A549 (cell line): ENCODE measurements around the gene CMIP. TPM values are rescaled to one million over a fixed set of nuclear protein-coding genes. Genes with fewer than 3 reads are reported as not detected.
A peak's percentile ranks its signal among the peaks of the same experiment; 100 is the strongest.

ENCODE experiments used
- ATAC-seq, 2 experiments: fragments of 200-7000 bp in 1 of 2; fragments of >200 bp in 1 of 2; cut with Nextera tagmentation in 1 of 2; cut with Tn5 transposase in 1 of 2; 3 replicates each; pipeline versions ENCODE4 v1.8.0 to v1.9.1; 2018 to 2020; ENCODE audit warnings: mild to moderate bottlenecking in 1 of 2, moderate library complexity in 1 of 2
- CTCF ChIA-PET: fragments of 300-600 bp; sonication (Branson Sonifier 250); formaldehyde crosslinking; extraction: SDS; loops from one replicate; lab custom pipeline; 2021; ENCODE audit warnings: antibody characterized with exemption, inconsistent platforms; lab: Yijun Ruan, JAX
- POLR2A ChIA-PET: fragments of 350-600 bp; formaldehyde crosslinking; extraction: SDS; loops from one replicate; lab custom pipeline; 2021; ENCODE audit warnings: antibody characterized with exemption, inconsistent platforms; lab: Yijun Ruan, JAX
- DNase-seq, 2 experiments: peaks; one replicate each; pipeline versions ENCODE4 v3.0.0 to v3.0.0-alpha.2; 2011 to 2016; ENCODE audit warnings: low read depth in 1 of 2, low spot score in 1 of 2
- FAIRE-seq: peaks from 2 replicates; lab custom pipeline; 2011; peaks lifted over from hg19 to GRCh38; lab: Jason Lieb, UNC
- H3K27ac ChIP-seq, 2 experiments: fragments of >200 bp; sonication (Bioruptor Twin); formaldehyde crosslinking; 3 replicates each; pipeline ENCODE4 v1.5.1; 2016 to 2017
- H3K4me1 ChIP-seq: fragments of >200 bp; sonication (Bioruptor Twin); formaldehyde crosslinking; 3 replicates; pipeline ENCODE4 v1.6.1; 2016
- H3K4me2 ChIP-seq: fragments of >200 bp; sonication (Bioruptor Twin); formaldehyde crosslinking; 3 replicates; pipeline ENCODE4 v1.6.1; 2016
- H3K4me3 ChIP-seq: fragments of >200 bp; sonication (Bioruptor Twin); formaldehyde crosslinking; 3 replicates; pipeline ENCODE4 v1.5.1; 2016
- H3K9me3 ChIP-seq: fragments of >200 bp; sonication (Bioruptor Twin); formaldehyde crosslinking; 3 replicates; pipeline ENCODE4 v1.6.1; 2016
- CHD2 ChIP-seq: fragments of 150-350 bp; IDR thresholded peaks from 2 replicates; pipeline ENCODE4 v1.6.1; 2014; ENCODE audit warnings: low read length; ENCODE audit not compliant: partially characterized antibody
- CHD4 ChIP-seq: fragments of 200-600 bp; sonication (generic); IDR thresholded peaks from 2 replicates; pipeline ENCODE4 v1.6.1; 2016; ENCODE audit warnings: antibody characterized with exemption, mild to moderate bottlenecking, borderline replicate concordance
- CTCF ChIP-seq: fragments of >200 bp; sonication (Bioruptor Twin); formaldehyde crosslinking; IDR thresholded peaks from 3 replicates; pipeline ENCODE4 v1.5.1; 2016
- EHF ChIP-seq: fragments of 250-450 bp; sonication (Bioruptor Pico); IDR thresholded peaks from 2 replicates; pipeline ENCODE4 v1.5.0; 2020; ENCODE audit warnings: mild to moderate bottlenecking
- EHMT2 ChIP-seq: fragments of 200-600 bp; sonication (generic); IDR thresholded peaks from 2 replicates; pipeline ENCODE4 v1.6.1; 2016; ENCODE audit warnings: antibody characterized with exemption, low read depth, mild to moderate bottlenecking, moderate library complexity
- ESRRA ChIP-seq: fragments of 150-350 bp; IDR thresholded peaks from 2 replicates; pipeline ENCODE4 v1.6.1; 2014; ENCODE audit warnings: mild to moderate bottlenecking, low read length, borderline replicate concordance
- FOSL2 ChIP-seq, 2 experiments: fragments of 450-650 bp in 1 of 2; fragments of >200 bp in 1 of 2; sonication (Bioruptor Twin) in 1 of 2; formaldehyde crosslinking; IDR thresholded peaks; 2 replicates each; pipeline versions ENCODE4 v1.5.0 to v1.6.1; 2016 to 2020; ENCODE audit warnings: mild to moderate bottlenecking in 1 of 2, moderate library complexity in 1 of 2
- GATA3 ChIP-seq: IDR thresholded peaks from 2 replicates; pipeline ENCODE4 v1.6.1; 2012; ENCODE audit warnings: borderline replicate concordance
- HEYL ChIP-seq: fragments of 250-450 bp; sonication (Bioruptor Pico); IDR thresholded peaks from 2 replicates; pipeline ENCODE4 v1.8.0; 2021; ENCODE audit warnings: mild to moderate bottlenecking, moderate library complexity
- HMGXB4 ChIP-seq: fragments of 250-450 bp; sonication (Bioruptor Pico); IDR thresholded peaks from 2 replicates; pipeline ENCODE4 v1.5.0; 2021; ENCODE audit warnings: mild to moderate bottlenecking, moderate library complexity, borderline replicate concordance
- HOXB13 ChIP-seq: fragments of 250-450 bp; sonication (Bioruptor Pico); IDR thresholded peaks from 2 replicates; pipeline ENCODE4 v1.5.0; 2020; ENCODE audit warnings: low read depth, mild to moderate bottlenecking, moderate library complexity
- HOXB5 ChIP-seq: fragments of 250-450 bp; sonication (Bioruptor Pico); IDR thresholded peaks from 2 replicates; pipeline ENCODE4 v1.5.0; 2020; ENCODE audit warnings: mild to moderate bottlenecking, moderate library complexity
- JUN ChIP-seq, 2 experiments: fragments of >200 bp; sonication (Bioruptor Twin); formaldehyde crosslinking; IDR thresholded peaks; 2 replicates in 1 of 2; 3 replicates in 1 of 2; pipeline ENCODE4 v1.6.1; 2016 to 2017
- JUNB ChIP-seq: fragments of >200 bp; sonication (Bioruptor Twin); formaldehyde crosslinking; IDR thresholded peaks from 2 replicates; pipeline ENCODE4 v1.6.1; 2016
- KDM1A ChIP-seq: fragments of 200-600 bp; sonication (generic); IDR thresholded peaks from 2 replicates; pipeline ENCODE4 v1.6.1; 2016; ENCODE audit warnings: low read depth, mild to moderate bottlenecking
- MAFK ChIP-seq: fragments of 450-650 bp; IDR thresholded peaks from 2 replicates; pipeline ENCODE4 v1.6.1; 2014; ENCODE audit not compliant: partially characterized antibody
- MYC ChIP-seq: IDR thresholded peaks from 2 replicates; pipeline ENCODE4 v1.6.1; 2012; ENCODE audit warnings: mild to moderate bottlenecking, inconsistent platforms, low read length, improper control_type of control experiment, borderline replicate concordance
- NPAS2 ChIP-seq: fragments of 250-450 bp; sonication (Bioruptor Pico); IDR thresholded peaks from 2 replicates; pipeline ENCODE4 v1.8.0; 2022; ENCODE audit warnings: mild to moderate bottlenecking, moderate library complexity, borderline replicate concordance
- NR3C1 ChIP-seq: fragments of >200 bp; sonication (Bioruptor Twin); formaldehyde crosslinking; IDR thresholded peaks from 3 replicates; pipeline ENCODE4 v1.6.1; 2017
- POLR2AphosphoS2 ChIP-seq: conservative IDR thresholded peaks from 2 replicates; pipeline ENCODE4 v1.6.1; 2012; ENCODE audit warnings: low read length, improper control_type of control experiment, inconsistent platforms
- RAD21 ChIP-seq, 2 experiments: fragments of >200 bp in 1 of 2; sonication (Bioruptor Twin) in 1 of 2; formaldehyde crosslinking in 1 of 2; IDR thresholded peaks in 1 of 2; conservative IDR thresholded peaks in 1 of 2; 2 replicates in 1 of 2; 3 replicates in 1 of 2; pipeline ENCODE4 v1.6.1; 2012 to 2018; ENCODE audit warnings: inconsistent platforms in 1 of 2
- RARB ChIP-seq: fragments of 250-450 bp; sonication (Bioruptor Pico); IDR thresholded peaks from 2 replicates; pipeline ENCODE4 v1.8.0; 2021; ENCODE audit warnings: mild to moderate bottlenecking, moderate library complexity
- RNF2 ChIP-seq: fragments of 200-600 bp; sonication (generic); IDR thresholded peaks from 2 replicates; pipeline ENCODE4 v1.6.1; 2016; ENCODE audit warnings: low read depth, mild to moderate bottlenecking, antibody characterized with exemption, moderate library complexity, borderline replicate concordance
- SREBF2 ChIP-seq: fragments of 450-650 bp; IDR thresholded peaks from 2 replicates; pipeline ENCODE4 v1.6.1; 2014; ENCODE audit warnings: mild to moderate bottlenecking, moderate library complexity
- TP53 ChIP-seq: fragments of 250-450 bp; sonication (Bioruptor Pico); IDR thresholded peaks from 2 replicates; pipeline ENCODE4 v1.5.0; 2021; ENCODE audit warnings: mild to moderate bottlenecking, moderate library complexity
- ZC3H11A ChIP-seq: fragments of 450-650 bp; IDR thresholded peaks from 2 replicates; pipeline ENCODE4 v1.6.1; 2014; ENCODE audit warnings: antibody characterized with exemption, mild to moderate bottlenecking
- ZFP36 ChIP-seq: fragments of 450-650 bp; IDR thresholded peaks from 2 replicates; pipeline ENCODE4 v1.6.1; 2014; ENCODE audit warnings: borderline replicate concordance; ENCODE audit not compliant: partially characterized antibody
- ZNF302 ChIP-seq: fragments of 250-450 bp; sonication (Bioruptor Pico); IDR thresholded peaks from 2 replicates; pipeline ENCODE4 v1.9.0; 2021; ENCODE audit warnings: inconsistent platforms, mild to moderate bottlenecking, moderate library complexity
- ZSCAN20 ChIP-seq: fragments of 250-450 bp; sonication (Bioruptor Pico); IDR thresholded peaks from 2 replicates; pipeline ENCODE4 v1.8.0; 2022; ENCODE audit warnings: mild to moderate bottlenecking, moderate library complexity
- WGBS: methylation state at CpG from one replicate; pipeline ENCODE4 v1.1.6; 2017; ENCODE audit errors: missing lambda C conversion rate; 5-methylcytosine and 5-hydroxymethylcytosine counted together
- polyA plus RNA-seq, 4 experiments: library from polyadenylated mRNA; depleted of rRNA in 3 of 4; stranded (reverse); fragments of >200 nt; fragmentation: RNase III in 1 of 4; extraction: RNeasy Plus Mini Kit Qiagen cat#74134 plus additional on column Dnase treatment in 1 of 4; gene quantifications; 2 replicates in 3 of 4; 3 replicates in 1 of 4; pipeline ENCODE4 v1.2.3, GENCODE V29; 2011 to 2017
- TF ChIP-seq, protein P1 (sequence below): IDR thresholded peaks from 2 replicates; pipeline ENCODE4 v1.6.1; 2012

The CMIP gene
- polyA plus RNA-seq, 2 of the 4 experiments (the other 2 are of a cell fraction) = 21.6 to 125 TPM

GRCh38 chr16:81408409-81408950 is 36.1 kb upstream of the CMIP start:
- H3K27ac ChIP-seq = peak overlapping the region; percentile 97 to 100
- no peak for DNase-seq
- H3K4me1 ChIP-seq = peaks cover 77% of the 10 kb centered on the region
- ATAC-seq = no peak
- no peaks in the 10 kb centered on the region for H3K9me3 ChIP-seq
- no peak overlapping the region for H3K4me2 ChIP-seq
- H3K4me3 ChIP-seq = no peak overlapping the region
- no peak for FAIRE-seq
- ChIA-PET CTCF (interaction anchor here (0.8 kb wide), 1 partner anchor 48 kb away, joined by 3 read pairs; no protein-coding TSS in a partner anchor), POLR2A (no interaction called here)
- TF ChIP-seq EHMT2 (no peak), CTCF (no peak), MAFK (no peak), ZC3H11A (no peak), EHF (CRISPR knock-in tag) (no peak), MYC (no peak), CHD4 (no peak), ZNF302 (CRISPR knock-in tag) (no peak), HOXB5 (no peak), RNF2 (no peak), KDM1A (no peak), GATA3 (no peak), NPAS2 (CRISPR knock-in tag) (no peak), JUN (IDR thresholded peaks at IDR 0.05) (no peak), RARB (CRISPR knock-in tag) (no peak), FOSL2 (IDR thresholded peaks at IDR 0.05) (no peak), FOSL2 (CRISPR knock-in tag; IDR thresholded peaks at IDR 0.05) (no peak)
- TF ChIP-seq, protein P1, sequence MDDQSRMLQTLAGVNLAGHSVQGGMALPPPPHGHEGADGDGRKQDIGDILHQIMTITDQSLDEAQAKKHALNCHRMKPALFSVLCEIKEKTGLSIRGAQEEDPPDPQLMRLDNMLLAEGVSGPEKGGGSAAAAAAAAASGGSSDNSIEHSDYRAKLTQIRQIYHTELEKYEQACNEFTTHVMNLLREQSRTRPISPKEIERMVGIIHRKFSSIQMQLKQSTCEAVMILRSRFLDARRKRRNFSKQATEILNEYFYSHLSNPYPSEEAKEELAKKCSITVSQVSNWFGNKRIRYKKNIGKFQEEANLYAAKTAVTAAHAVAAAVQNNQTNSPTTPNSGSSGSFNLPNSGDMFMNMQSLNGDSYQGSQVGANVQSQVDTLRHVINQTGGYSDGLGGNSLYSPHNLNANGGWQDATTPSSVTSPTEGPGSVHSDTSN = no peak
- 88% methylated on average over 9 of the region's 9 CpGs for WGBS

- CTCF ChIA-PET = interaction anchor here (0.8 to 1.2 kb wide), 4 partner anchors 34 to 328 kb away, joined by 3 to 4 read pairs (median 3); no protein-coding TSS in a partner anchor
Measured at GRCh38 chr16:81409016-81409556, 35.5 kb upstream of the CMIP start.

More at GRCh38 chr16:81409016-81409556, 35.5 kb upstream of the CMIP start:
- Histone ChIP-seq H3K4me2 (no peak overlapping the region), H3K4me3 (no peak overlapping the region), H3K4me1 (peaks cover 77% of the 10 kb centered on the region), H3K9me3 (no peaks in the 10 kb centered on the region), H3K27ac (peak overlapping the region; percentile 97 to 100)
- peak in 1 of 2 experiments; percentile 48 for DNase-seq
- 86% methylated on average over 11 of the region's 13 CpGs for WGBS
- no peak for FAIRE-seq
- TF ChIP-seq JUN (IDR thresholded peaks at IDR 0.05) (no peak), RAD21 (conservative IDR thresholded peaks at IDR 0.05 in 1 of 2, IDR thresholded peaks at IDR 0.05 in 1 of 2) (no peak), TP53 (CRISPR knock-in tag) (no peak), JUNB (no peak), POLR2AphosphoS2 (no peak), HEYL (CRISPR knock-in tag) (no peak), EHMT2 (no peak), CHD2 (no peak), SREBF2 (no peak), ZFP36 (no peak), NR3C1 (no peak), CTCF (no peak), ZNF302 (CRISPR knock-in tag) (no peak), HMGXB4 (CRISPR knock-in tag) (no peak), ESRRA (no peak), ZSCAN20 (CRISPR knock-in tag) (no peak), HOXB13 (CRISPR knock-in tag) (no peak)
- POLR2A ChIA-PET = no interaction called here
- no peak for ATAC-seq
